Measurements from ENCODE around the gene ZKSCAN4. TPM values are rescaled to one million over a fixed set of nuclear protein-coding genes. Genes with fewer than 3 reads are reported as not detected.

The ZKSCAN4 gene
- total RNA-seq, 4 donors from 2014 or later: 4.4 to 5.9 (median 5.2) TPM

DNA sequence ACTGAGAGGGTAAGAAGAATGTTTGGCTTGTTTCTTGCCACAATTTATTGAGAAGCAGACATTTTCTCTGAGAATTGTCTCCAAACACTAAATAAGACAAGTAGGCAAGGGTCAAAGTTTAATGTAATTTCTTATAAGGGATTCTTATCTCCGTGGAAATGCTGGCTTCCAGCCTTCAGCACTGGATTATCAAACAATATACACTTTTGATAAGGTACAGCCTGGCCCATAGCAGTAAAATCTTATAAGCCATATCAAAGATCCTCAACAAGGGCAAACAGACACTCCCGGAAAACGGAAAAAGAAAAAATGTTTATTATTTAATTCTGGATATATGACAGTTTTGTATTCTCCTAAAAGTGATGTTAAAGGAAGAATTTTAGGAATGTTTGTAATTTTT lies 45.5 kb downstream of the ZKSCAN4 start:
- H3K27me3 ChIP-seq: peaks cover 33% of the 10 kb centered on the region
- H3K36me3 ChIP-seq: no peaks in the 10 kb centered on the region
- peaks cover 4 to 6% of the 10 kb centered on the region in 2 donors for H3K4me1 ChIP-seq
- intact Hi-C loops (cut with DNase I): no loop called here
- H3K9me3 ChIP-seq: no peaks in the 10 kb centered on the region
- H3K27ac ChIP-seq: no peak overlapping the region
- WGBS, 2 donors: 54 to 58% methylated on average over 3 of the region's 3 CpGs
- TF ChIP-seq, protein P1, sequence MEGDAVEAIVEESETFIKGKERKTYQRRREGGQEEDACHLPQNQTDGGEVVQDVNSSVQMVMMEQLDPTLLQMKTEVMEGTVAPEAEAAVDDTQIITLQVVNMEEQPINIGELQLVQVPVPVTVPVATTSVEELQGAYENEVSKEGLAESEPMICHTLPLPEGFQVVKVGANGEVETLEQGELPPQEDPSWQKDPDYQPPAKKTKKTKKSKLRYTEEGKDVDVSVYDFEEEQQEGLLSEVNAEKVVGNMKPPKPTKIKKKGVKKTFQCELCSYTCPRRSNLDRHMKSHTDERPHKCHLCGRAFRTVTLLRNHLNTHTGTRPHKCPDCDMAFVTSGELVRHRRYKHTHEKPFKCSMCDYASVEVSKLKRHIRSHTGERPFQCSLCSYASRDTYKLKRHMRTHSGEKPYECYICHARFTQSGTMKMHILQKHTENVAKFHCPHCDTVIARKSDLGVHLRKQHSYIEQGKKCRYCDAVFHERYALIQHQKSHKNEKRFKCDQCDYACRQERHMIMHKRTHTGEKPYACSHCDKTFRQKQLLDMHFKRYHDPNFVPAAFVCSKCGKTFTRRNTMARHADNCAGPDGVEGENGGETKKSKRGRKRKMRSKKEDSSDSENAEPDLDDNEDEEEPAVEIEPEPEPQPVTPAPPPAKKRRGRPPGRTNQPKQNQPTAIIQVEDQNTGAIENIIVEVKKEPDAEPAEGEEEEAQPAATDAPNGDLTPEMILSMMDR (IDR thresholded peaks at IDR 0.05): no peak
- TF ChIP-seq POLR2A (IDR thresholded peaks at IDR 0.05): no peak
- no peak for DNase-seq
- H3K4me3 ChIP-seq (replicated peaks in 1 of 3): no peak overlapping the region

DNA sequence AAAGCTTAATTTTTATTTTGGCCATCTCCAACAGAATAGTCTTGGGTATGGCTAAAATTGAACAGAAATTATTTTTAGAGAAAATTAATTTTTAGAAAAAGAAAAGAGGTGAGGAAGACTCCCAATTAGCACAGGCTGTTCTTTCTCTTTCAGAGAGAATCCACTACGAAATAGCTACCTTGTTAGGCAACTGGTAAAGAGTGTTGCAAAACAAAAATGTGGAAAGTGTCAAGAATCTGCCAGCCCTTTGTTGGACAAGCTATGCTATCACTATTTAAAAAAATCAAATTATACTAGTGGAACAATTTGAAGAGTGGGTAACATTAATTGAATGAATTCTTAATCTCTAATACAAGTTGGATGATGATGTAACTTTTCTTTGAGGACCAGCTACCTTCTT lies 46.2 kb downstream of the ZKSCAN4 start:
- H3K4me1 ChIP-seq: peaks cover 4 to 6% of the 10 kb centered on the region in 2 donors
- 78 to 82% methylated on average over 1 of the region's 1 CpG for WGBS, 2 donors
- H3K4me3 ChIP-seq (replicated peaks in 1 of 3): no peak overlapping the region
- peaks cover 28% of the 10 kb centered on the region for H3K27me3 ChIP-seq
- no peak overlapping the region for H3K27ac ChIP-seq
- DNase-seq: no peak
- TF ChIP-seq, protein P1 (IDR thresholded peaks at IDR 0.05): no peak
- TF ChIP-seq POLR2A (IDR thresholded peaks at IDR 0.05): no peak
- intact Hi-C loops (cut with DNase I): no loop called here
- H3K36me3 ChIP-seq: no peaks in the 10 kb centered on the region
- H3K9me3 ChIP-seq: no peaks in the 10 kb centered on the region

DNA sequence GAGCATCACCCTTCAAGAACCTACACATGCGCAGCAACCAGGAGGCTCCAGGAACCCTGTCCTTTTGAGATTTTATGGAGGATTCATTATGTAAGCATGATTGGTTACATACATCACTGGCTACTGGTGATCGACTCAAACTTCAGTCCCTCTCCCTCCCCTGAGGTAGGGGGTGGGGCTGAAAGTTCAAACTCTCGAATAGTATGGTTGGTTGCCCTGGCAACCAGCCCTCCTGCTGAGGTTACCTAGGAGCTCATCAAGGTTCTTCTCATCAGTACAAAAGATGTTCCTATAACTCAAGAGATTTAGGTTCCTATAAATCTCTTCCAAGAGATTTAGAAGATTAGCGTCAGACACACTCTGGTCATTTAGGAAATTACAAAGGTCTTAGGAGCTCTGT lies 48.9 kb downstream of the ZKSCAN4 start:
- intact Hi-C loops (cut with DNase I): no loop called here
- Histone ChIP-seq H3K36me3 (no peaks in the 10 kb centered on the region), H3K27ac (no peak overlapping the region), H3K4me1 (peaks cover 4 to 6% of the 10 kb centered on the region in 2 donors), H3K4me3 (replicated peaks in 1 of 3) (no peak overlapping the region), H3K9me3 (no peaks in the 10 kb centered on the region), H3K27me3 (peaks cover 11% of the 10 kb centered on the region)
- no peak for DNase-seq
- WGBS, 2 donors: 30 to 31% methylated on average over 4 of the region's 4 CpGs
- no peak for TF ChIP-seq POLR2A (IDR thresholded peaks at IDR 0.05)
- TF ChIP-seq, protein P1 (IDR thresholded peaks at IDR 0.05): no peak

GRCh38 chr6:28200020-28200419 lies 52.0 kb downstream of the ZKSCAN4 start:
- 55 to 59% methylated on average over 1 of the region's 1 CpG for WGBS, 2 donors
- Histone ChIP-seq H3K27ac (no peak overlapping the region), H3K4me3 (replicated peaks in 1 of 3) (no peak overlapping the region), H3K9me3 (no peaks in the 10 kb centered on the region), H3K36me3 (no peaks in the 10 kb centered on the region), H3K27me3 (no peaks in the 10 kb centered on the region), H3K4me1 (no peaks in the 10 kb centered on the region)
- intact Hi-C loops (cut with DNase I): no loop called here
- no peak for DNase-seq
- TF ChIP-seq, protein P1 (IDR thresholded peaks at IDR 0.05): no peak
- no peak for TF ChIP-seq POLR2A (IDR thresholded peaks at IDR 0.05)

Other genes with a start within 250 kb of the ZKSCAN4 start
- 1 to 10 TPM; 1.7 to 5.3 (median 4.0) TPM for gene ZNF165, start 171.7 kb downstream of the ZKSCAN4 start, total RNA-seq
- gene ZSCAN16, start 127.7 kb downstream of the ZKSCAN4 start, total RNA-seq: 1 to 10 TPM; 5.8 to 7.9 (median 7.4) TPM
- 10 to 100 TPM; 21.5 to 44.2 (median 26.8) TPM for gene ZKSCAN8, start 110.4 kb downstream of the ZKSCAN4 start, total RNA-seq
- 10 to 100 TPM; 13.0 to 18.7 (median 14.8) TPM for gene ZSCAN9, start 27.0 kb downstream of the ZKSCAN4 start, total RNA-seq
- gene NKAPL, start 7.0 kb upstream of the ZKSCAN4 start, total RNA-seq: under 1 TPM in 3 of 4 donors, not detected in 1; 0.67 to 0.68 (median 0.67) TPM
- gene ZSCAN26, start 14.9 kb upstream of the ZKSCAN4 start, total RNA-seq: 10 to 100 TPM; 20.9 to 41.2 (median 36.2) TPM
- 1 to 10 TPM; 1.4 to 5.4 (median 4.1) TPM for gene PGBD1, start 29.3 kb upstream of the ZKSCAN4 start, total RNA-seq
- gene ZSCAN31, start 83.9 kb upstream of the ZKSCAN4 start, total RNA-seq: 10 to 100 TPM; 17.2 to 70.1 (median 57.5) TPM
- 10 to 100 TPM in 1 of 4 donors, 1 to 10 TPM in 3; 7.0 to 10.5 (median 8.6) TPM for gene ZKSCAN3, start 97.7 kb upstream of the ZKSCAN4 start, total RNA-seq
- gene ZSCAN12, start 147.5 kb upstream of the ZKSCAN4 start, total RNA-seq: 10 to 100 TPM in 2 of 4 donors, 1 to 10 TPM in 2; 8.1 to 13.3 (median 9.5) TPM
- 1 to 10 TPM; 4.1 to 8.2 (median 6.6) TPM for gene ZSCAN23, start 191.2 kb upstream of the ZKSCAN4 start, total RNA-seq

Measured in thyroid gland (tissue), 4 donors.